Measurements from ENCODE around the gene KNG1.

- TF ChIP-seq CTCF (IDR thresholded peaks at IDR 0.05; ENCODE audit: insufficient read depth, low read length) = no peak
- TF ChIP-seq REST (IDR thresholded peaks at IDR 0.05; ENCODE audit: insufficient replicate concordance, low read depth) = no peak
Measured at GRCh38 chr3:186759231-186759930, 42.2 kb downstream of the KNG1 start.

All from HL-60 (cell line).